ENCODE results near the gene SYNJ2BP. TPM values are rescaled to one million over a fixed set of nuclear protein-coding genes. Genes with fewer than 3 reads are reported as not detected.

Gene SYNJ2BP
- total RNA-seq, 1 donor from 2014 or later, result 64.2 TPM

DNA sequence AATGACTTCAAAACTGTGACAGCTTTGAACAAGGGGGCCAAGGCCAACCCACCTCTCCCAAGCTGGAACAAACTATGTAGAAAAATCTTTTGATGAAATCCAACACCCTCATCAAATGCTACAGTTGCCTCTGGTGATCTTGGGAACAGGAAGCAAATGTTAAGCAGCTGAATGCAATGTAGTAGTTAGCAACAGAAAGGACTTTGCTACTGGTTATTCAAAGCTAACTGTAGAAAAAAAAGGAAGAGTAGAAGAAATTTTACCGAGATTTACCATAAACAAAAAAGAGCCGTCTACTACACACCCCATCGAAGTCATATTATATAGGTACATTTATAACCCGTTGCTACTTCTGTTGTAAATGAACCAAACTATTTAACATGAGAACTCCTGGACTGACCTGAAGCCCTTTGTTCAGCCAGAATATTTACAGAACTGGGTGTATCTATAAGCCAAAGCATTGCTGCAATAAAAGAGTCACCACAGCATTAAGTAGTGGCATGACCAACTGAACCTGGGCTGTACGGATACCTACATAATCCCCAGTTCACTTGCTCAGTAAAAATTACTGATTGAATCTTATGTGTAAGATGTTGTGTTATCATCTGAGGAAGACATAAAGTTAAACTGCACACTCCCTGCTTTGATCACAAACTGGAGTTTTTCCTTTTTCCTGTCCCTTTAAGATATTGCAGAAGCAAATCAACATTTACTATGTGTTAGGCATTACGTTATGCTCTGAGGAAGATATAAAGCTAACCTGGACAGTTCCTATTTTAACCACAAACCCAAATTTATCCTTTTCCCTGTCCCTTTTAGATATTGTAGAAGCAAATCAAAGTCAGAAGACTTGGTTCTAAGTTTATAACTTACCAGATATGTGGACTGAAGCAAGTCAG lies 25.1 kb downstream of the SYNJ2BP start:
- no peak for DNase-seq (ENCODE audit: low spot score)

DNA sequence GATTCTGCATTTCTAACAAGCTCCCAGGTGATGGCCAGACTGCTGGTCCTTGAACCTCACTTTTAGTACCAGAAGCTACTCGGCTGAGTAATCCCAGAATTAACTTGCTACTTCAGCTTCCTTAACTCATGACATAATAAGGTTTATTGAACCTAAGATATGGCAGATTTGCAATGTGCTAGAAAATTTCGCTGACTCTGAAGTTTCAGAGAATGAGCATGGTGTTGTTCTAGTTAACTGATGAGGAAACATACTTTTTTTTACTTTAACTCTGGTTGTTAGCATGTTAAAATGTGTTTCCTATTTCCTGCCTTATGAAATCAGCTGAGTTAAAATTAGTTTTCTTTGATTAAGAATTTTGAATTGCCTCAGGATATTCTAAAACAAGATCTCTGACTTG lies 34.4 kb downstream of the SYNJ2BP start:
- no peak for DNase-seq (ENCODE audit: low spot score)

DNA sequence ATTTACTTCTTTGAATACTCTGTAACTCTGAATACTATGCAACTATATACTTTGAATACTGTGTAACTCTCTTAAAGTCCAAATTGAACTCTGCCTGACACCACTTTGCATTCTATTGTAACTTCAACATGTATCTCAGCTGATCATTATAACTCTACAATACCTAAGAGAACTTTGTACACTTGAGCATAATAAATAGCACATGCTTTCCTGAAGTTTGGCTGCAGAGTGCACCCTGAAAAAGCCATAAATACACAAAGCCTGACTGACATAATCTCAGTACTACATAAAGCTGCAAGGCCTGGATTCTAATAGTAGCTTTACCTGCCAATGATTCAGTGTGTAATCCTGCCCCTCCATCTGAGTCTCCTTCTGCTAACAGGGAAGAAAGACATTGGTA lies 36.1 kb downstream of the SYNJ2BP start:
- no peak for DNase-seq (ENCODE audit: low spot score)

DNA sequence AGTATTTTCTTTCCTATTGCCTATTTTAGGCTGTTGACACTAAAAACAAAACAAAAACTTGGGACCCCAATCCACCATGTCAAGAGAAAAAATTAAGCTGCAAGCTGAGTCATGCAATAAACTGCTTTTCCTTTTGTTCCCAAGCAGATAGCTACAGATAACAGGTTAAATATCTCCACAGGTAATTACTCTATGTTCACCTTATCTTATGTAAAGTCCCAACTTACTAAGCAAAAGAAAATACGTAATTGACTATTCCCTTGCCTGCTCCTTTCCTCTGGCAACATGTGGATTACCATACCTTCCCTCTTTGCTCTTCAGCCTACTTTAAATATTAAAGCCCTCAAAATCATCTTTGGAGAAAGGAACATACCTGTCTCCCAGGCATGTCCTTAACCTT lies 38.2 kb downstream of the SYNJ2BP start:
- no peak for DNase-seq (ENCODE audit: low spot score)

Other genes starting within 250 kb of the SYNJ2BP start
- 1.5 TPM for gene SLC8A3, start 228.1 kb downstream of the SYNJ2BP start, total RNA-seq
- gene COX16, start 57.4 kb downstream of the SYNJ2BP start, total RNA-seq, result 61.4 TPM
- 0.40 TPM for gene ADAM21, start 35.1 kb upstream of the SYNJ2BP start, total RNA-seq
- gene ADAM20, start 117.9 kb upstream of the SYNJ2BP start, total RNA-seq, result 0.60 TPM
- gene MED6, start 183.6 kb upstream of the SYNJ2BP start, total RNA-seq, result 24.2 TPM
- 8.1 TPM for gene TTC9, start 224.8 kb upstream of the SYNJ2BP start, total RNA-seq

Data from mucosa of gallbladder (tissue), 1 donor.